Measurements from ENCODE around the gene NLRP8. TPM values are rescaled to one million over a fixed set of nuclear protein-coding genes. Genes with fewer than 3 reads are reported as not detected.

Gene NLRP8
- total and polyA plus RNA-seq, 2 of the 4 experiments (the other 2 are of a cell fraction), result not detected

DNA sequence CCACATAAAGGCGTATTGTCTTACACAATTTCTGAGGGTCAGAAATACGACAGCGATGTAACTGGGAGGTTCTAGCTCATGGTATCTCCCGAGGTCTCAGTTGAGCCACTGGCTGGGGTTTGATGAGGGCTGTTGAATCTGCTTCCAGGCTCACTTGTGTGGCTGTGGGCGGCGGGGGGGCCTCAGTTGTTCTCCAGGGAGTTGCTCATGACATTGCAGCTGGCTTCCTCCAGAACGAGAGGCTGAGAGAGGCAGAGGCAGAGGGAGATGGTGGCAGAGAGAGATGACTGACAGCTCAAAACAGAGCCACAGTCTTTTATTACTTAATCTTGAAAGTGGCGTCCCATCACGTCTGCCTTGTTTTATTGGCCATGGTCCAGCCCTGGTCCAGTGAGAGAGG, 32.8 kb downstream of the NLRP8 start:
- H3K14ac ChIP-seq (replicated peaks; ENCODE audit: low read depth, low read length), result no peak overlapping the region
- WGBS, 2 experiments (ENCODE audit: extremely low coverage in 2 of 2, insufficient read length in 1 of 2), result no CpG with 5 or more reads among the region's 9 CpGs
- dilution Hi-C loops (cut with HindIII; ENCODE audit: low sequenced_read_pairs, unreplicated experiment) (no loop called here), intact Hi-C loops (cut with micrococcal nuclease) (no loop called here), in situ Hi-C loops (cut with MboI; ENCODE audit: low sequenced_read_pairs) (no loop called here)
- no peaks in the 10 kb centered on the region for H3K4me1 ChIP-seq (ENCODE audit: control insufficient read depth, insufficient read depth, low read length)
- H3K27me3 ChIP-seq (ENCODE audit: control insufficient read depth, insufficient read depth, low read length), result no peaks in the 10 kb centered on the region
- H4K5ac ChIP-seq (ENCODE audit: low read depth, low read length), result no peak overlapping the region
- H3K23ac ChIP-seq (ENCODE audit: low read depth, low read length), result no peak overlapping the region
- ATAC-seq (ENCODE audit: low read depth), result no peak
- no peak overlapping the region for H4K8ac ChIP-seq (ENCODE audit: low read depth in 2 of 2, low read length in 2 of 2)
- no peak overlapping the region for H2BK5ac ChIP-seq (ENCODE audit: low read depth, low read length, poor library complexity, severe bottlenecking)
- H2BK20ac ChIP-seq (ENCODE audit: low read depth, low read length), result no peak overlapping the region
- no peak overlapping the region for H3K4me2 ChIP-seq (ENCODE audit: low read depth, low read length)
- no peaks in the 10 kb centered on the region for H3K9me1 ChIP-seq (ENCODE audit: insufficient read depth, low read length)
- no peak overlapping the region for H4K91ac ChIP-seq (ENCODE audit: insufficient read depth, low read depth, low read length)
- CTCF ChIA-PET, result no interaction called here
- H3K36me3 ChIP-seq (ENCODE audit: control insufficient read depth, insufficient read depth, low read length), result no peaks in the 10 kb centered on the region
- H3K56ac ChIP-seq (ENCODE audit: extremely low read depth, insufficient read depth, low read length), result no peak overlapping the region
- H2BK15ac ChIP-seq (ENCODE audit: low read depth, low read length), result no peak overlapping the region
- H3K4ac ChIP-seq (ENCODE audit: low read depth, low read length), result no peak overlapping the region
- no peak overlapping the region for H3K9ac ChIP-seq (ENCODE audit: low read depth, low read length)
- H2AK5ac ChIP-seq (ENCODE audit: low read depth, low read length), result no peak overlapping the region
- TF ChIP-seq RFX5 (IDR thresholded peaks at IDR 0.05; ENCODE audit: low read depth, low read length) (no peak), MXI1 (IDR thresholded peaks at IDR 0.05; ENCODE audit: borderline replicate concordance, low read depth, low read length) (no peak), BHLHE40 (IDR thresholded peaks at IDR 0.05; ENCODE audit: low read depth, low read length) (no peak), MAFK (IDR thresholded peaks at IDR 0.05; ENCODE audit: low read depth, low read length) (no peak), POLR2A (IDR thresholded peaks at IDR 0.05; ENCODE audit: low read depth, low read length) (no peak), RAD21 (IDR thresholded peaks at IDR 0.05; ENCODE audit: low read length) (no peak), CHD1 (IDR thresholded peaks at IDR 0.05; ENCODE audit: low read depth, low read length) (no peak), CEBPB (IDR thresholded peaks at IDR 0.05; ENCODE audit: low read depth, low read length) (no peak), NFE2L2 (IDR thresholded peaks at IDR 0.05; ENCODE audit: low read depth, low read length) (no peak), USF2 (IDR thresholded peaks at IDR 0.05; ENCODE audit: low read depth, low read length) (no peak), MAZ (IDR thresholded peaks at IDR 0.05; ENCODE audit: borderline replicate concordance, low read depth, low read length) (no peak)
- TF ChIP-seq, protein P1, sequence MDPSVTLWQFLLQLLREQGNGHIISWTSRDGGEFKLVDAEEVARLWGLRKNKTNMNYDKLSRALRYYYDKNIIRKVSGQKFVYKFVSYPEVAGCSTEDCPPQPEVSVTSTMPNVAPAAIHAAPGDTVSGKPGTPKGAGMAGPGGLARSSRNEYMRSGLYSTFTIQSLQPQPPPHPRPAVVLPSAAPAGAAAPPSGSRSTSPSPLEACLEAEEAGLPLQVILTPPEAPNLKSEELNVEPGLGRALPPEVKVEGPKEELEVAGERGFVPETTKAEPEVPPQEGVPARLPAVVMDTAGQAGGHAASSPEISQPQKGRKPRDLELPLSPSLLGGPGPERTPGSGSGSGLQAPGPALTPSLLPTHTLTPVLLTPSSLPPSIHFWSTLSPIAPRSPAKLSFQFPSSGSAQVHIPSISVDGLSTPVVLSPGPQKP (IDR thresholded peaks at IDR 0.05; ENCODE audit: borderline replicate concordance, low read depth, low read length), result no peak
- TF ChIP-seq, protein P2, sequence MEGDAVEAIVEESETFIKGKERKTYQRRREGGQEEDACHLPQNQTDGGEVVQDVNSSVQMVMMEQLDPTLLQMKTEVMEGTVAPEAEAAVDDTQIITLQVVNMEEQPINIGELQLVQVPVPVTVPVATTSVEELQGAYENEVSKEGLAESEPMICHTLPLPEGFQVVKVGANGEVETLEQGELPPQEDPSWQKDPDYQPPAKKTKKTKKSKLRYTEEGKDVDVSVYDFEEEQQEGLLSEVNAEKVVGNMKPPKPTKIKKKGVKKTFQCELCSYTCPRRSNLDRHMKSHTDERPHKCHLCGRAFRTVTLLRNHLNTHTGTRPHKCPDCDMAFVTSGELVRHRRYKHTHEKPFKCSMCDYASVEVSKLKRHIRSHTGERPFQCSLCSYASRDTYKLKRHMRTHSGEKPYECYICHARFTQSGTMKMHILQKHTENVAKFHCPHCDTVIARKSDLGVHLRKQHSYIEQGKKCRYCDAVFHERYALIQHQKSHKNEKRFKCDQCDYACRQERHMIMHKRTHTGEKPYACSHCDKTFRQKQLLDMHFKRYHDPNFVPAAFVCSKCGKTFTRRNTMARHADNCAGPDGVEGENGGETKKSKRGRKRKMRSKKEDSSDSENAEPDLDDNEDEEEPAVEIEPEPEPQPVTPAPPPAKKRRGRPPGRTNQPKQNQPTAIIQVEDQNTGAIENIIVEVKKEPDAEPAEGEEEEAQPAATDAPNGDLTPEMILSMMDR (conservative IDR thresholded peaks at IDR 0.05; ENCODE audit: low read depth, low read length), result no peak
- H3K9me3 ChIP-seq (ENCODE audit: control insufficient read depth, insufficient read depth, low read length), result peaks cover 24% of the 10 kb centered on the region
- no peaks in the 10 kb centered on the region for H4K20me1 ChIP-seq (ENCODE audit: insufficient read depth, low read length)
- no peaks in the 10 kb centered on the region for H3K79me1 ChIP-seq (ENCODE audit: low read depth in 1 of 2, low read length in 2 of 2)
- no peak overlapping the region for H3K4me3 ChIP-seq (ENCODE audit: insufficient read depth, low read depth, low read length)
- POLR2A ChIA-PET (ENCODE audit: unreplicated experiment), result no interaction called here
- no TSS peak for BruUV-seq (replicated peaks)
- no peak overlapping the region for H2AK9ac ChIP-seq (replicated peaks; ENCODE audit: low read depth, low read length, poor library complexity)
- no peak overlapping the region for H2BK120ac ChIP-seq (ENCODE audit: low read depth, low read length)
- H2AFZ ChIP-seq (replicated peaks; ENCODE audit: low read length, poor library complexity), result no peak overlapping the region
- no peak overlapping the region for H3K18ac ChIP-seq (ENCODE audit: low read depth, low read length)
- no peak overlapping the region for H3K27ac ChIP-seq (ENCODE audit: insufficient read depth, low read length)
- no peak for DNase-seq
